Lung (tissue), 12 donors: ENCODE data around the gene AADACL4. TPM values are rescaled to one million over a fixed set of nuclear protein-coding genes. Genes with fewer than 3 reads are reported as not detected.

Experiments used
- ATAC-seq: fragments of 200-7000 bp; cut with Tn5 transposase; one replicate; pipeline ENCODE4 v1.9.1; 2020; ENCODE audit warnings: moderate number of reproducible peaks; ENCODE audit not compliant: insufficient read depth, low FRiP score
- DNase-seq, 3 donors: peaks; one replicate each; pipeline ENCODE4 v3.0.0-alpha.2; 2013 to 2017
- H3K27ac ChIP-seq, 2 donors: one replicate each; pipeline ENCODE4 v1.5.1; 2013; ENCODE audit warnings: mild to moderate bottlenecking in 2 of 2, moderate library complexity in 2 of 2, control low read depth in 1 of 2, inconsistent platforms in 1 of 2, low read depth in 1 of 2, low read length in 1 of 2
- H3K27me3 ChIP-seq, 3 donors: one replicate each; pipeline ENCODE4 v1.5.1; 2013; ENCODE audit warnings: low read length in 2 of 3; ENCODE audit not compliant: control insufficient read depth in 3 of 3, insufficient read depth in 3 of 3
- H3K36me3 ChIP-seq, 4 donors: one replicate each; pipeline ENCODE4 v1.5.1; 2013; ENCODE audit warnings: low read length in 4 of 4, mild to moderate bottlenecking in 1 of 4, moderate library complexity in 1 of 4; ENCODE audit not compliant: control insufficient read depth in 4 of 4, insufficient read depth in 4 of 4
- H3K4me1 ChIP-seq, 5 donors: one replicate each; pipeline ENCODE4 v1.5.1; 2013; ENCODE audit warnings: low read length in 5 of 5, mild to moderate bottlenecking in 2 of 5, moderate library complexity in 1 of 5; ENCODE audit not compliant: control insufficient read depth in 5 of 5, insufficient read depth in 5 of 5
- H3K4me3 ChIP-seq: one replicate; pipeline ENCODE4 v1.5.1; 2013; ENCODE audit warnings: mild to moderate bottlenecking, control low read depth, moderate library complexity
- H3K9ac ChIP-seq, 2 donors: one replicate each; pipeline ENCODE4 v1.5.1; 2013; ENCODE audit warnings: low read length in 2 of 2, control low read depth in 1 of 2; ENCODE audit not compliant: insufficient read depth in 1 of 2
- H3K9me3 ChIP-seq, 4 donors: one replicate each; pipeline ENCODE4 v1.5.1; 2013; ENCODE audit warnings: low read length in 3 of 4, mild to moderate bottlenecking in 1 of 4, moderate library complexity in 1 of 4; ENCODE audit not compliant: control insufficient read depth in 4 of 4, insufficient read depth in 3 of 4
- CTCF ChIP-seq: IDR thresholded peaks from 2 replicates; pipeline ENCODE4 v1.5.1; 2012; ENCODE audit warnings: mild to moderate bottlenecking; ENCODE audit errors: control extremely low read depth, extremely low read depth
- WGBS, 2 donors: extraction: QIAGEN DNeasy Blood & Tissue Kit; methylation state at CpG; one replicate each; pipeline ENCODE4 v1.1.7; 2013; 5-methylcytosine and 5-hydroxymethylcytosine counted together
- polyA plus RNA-seq, 2 donors: library from polyadenylated mRNA; stranded (reverse); fragments of 200-250 nt; gene quantifications; one replicate each; pipeline ENCODE4 v1.2.1, GENCODE V29; 2013
- total RNA-seq, 2 donors: library from RNA; depleted of rRNA in 1 of 2; stranded (reverse); fragments of >200 nt in 1 of 2; gene quantifications; one replicate each; pipeline ENCODE4 v1.2.1, GENCODE V29; 2014 to 2021
- donor health status: control.
- donor health status: control.
- donor health status: Bipolar disorder and iron deficiency.
- donor health status: healthy.
- donor health status: DM: yes; HTN: yes; CAD: no.

Gene AADACL4
- total and polyA plus RNA-seq, 4 donors = not detected

DNA sequence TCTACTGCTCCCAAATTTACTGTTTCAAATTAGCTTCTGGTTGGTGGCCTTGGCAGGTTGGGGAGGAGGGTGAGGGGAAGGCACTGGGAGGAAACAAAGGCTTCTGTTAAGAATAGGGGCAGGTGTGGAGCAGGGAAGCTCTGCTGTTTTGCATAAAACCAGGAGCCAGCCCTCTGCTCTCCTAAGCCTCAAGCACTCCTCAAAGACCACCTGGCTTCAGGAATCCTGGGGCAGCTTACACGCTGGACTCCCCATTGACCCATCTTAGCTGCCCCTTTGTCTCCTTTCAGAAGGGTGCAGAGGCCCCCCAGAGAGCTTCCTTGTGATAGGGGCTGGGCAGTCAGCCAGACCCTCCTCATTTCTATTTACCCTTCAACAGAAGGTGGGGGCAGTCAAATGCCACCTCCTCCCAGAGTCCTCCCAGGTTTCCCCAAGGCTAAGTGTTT, 14.4 kb upstream of the AADACL4 start:
- Histone ChIP-seq H3K9ac (no peak overlapping the region), H3K36me3 (no peaks in the 10 kb centered on the region), H3K27me3 (no peaks in the 10 kb centered on the region), H3K4me1 (peaks cover 0 to 3% (median 0%) of the 10 kb centered on the region in 5 donors), H3K9me3 (no peaks in the 10 kb centered on the region), H3K4me3 (no peak overlapping the region), H3K27ac (no peak overlapping the region)
- no peak for DNase-seq
- no peak for ATAC-seq
- TF ChIP-seq CTCF = no peak
- 77 to 85% methylated on average over 1 of the region's 1 CpG for WGBS, 2 donors

DNA sequence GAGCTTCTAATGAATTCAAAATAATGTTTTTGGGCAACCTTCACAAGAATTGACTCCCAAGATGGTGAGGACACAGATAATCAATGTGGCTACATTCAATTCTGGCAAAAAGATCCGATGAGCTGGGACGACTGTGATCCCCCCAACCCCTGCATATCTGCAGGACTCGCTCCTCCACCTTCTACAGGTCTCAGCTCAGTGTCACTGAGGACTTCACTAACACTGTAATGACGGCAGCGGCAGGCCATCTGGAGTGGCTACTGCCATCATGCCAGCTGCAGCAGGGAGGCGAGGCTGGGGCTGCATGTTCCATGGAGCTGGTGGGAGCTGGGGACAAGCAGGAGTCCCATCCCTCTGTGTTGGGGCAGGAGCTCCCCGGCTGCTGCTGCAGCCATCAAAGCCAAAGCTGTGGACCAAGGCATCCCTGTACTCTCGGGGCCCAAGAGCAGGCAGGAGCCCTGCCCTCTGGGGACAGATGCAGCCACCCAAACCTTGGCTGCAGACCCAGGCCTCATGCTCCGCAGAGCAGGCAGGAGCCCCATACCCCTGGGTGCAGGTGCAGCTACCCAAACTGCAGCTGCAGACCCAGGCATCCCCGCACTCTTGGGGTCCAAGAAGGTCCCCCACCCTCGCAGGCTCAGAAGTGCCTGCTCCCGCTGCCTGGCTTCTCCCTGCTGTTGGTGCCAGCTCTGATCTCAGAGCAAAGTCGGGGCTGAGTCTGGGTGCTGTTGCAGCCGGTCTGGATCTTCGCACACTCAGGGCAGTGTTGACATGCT, 13.7 kb upstream of the AADACL4 start:
- Histone ChIP-seq H3K36me3 (no peaks in the 10 kb centered on the region), H3K9me3 (no peaks in the 10 kb centered on the region), H3K4me1 (peaks cover 0 to 3% (median 0%) of the 10 kb centered on the region in 5 donors), H3K4me3 (no peak overlapping the region), H3K27me3 (no peaks in the 10 kb centered on the region), H3K27ac (no peak overlapping the region), H3K9ac (no peak overlapping the region)
- DNase-seq (no peak), ATAC-seq (no peak)
- no peak for TF ChIP-seq CTCF
- WGBS, 2 donors = 90% methylated on average over 15 of the region's 15 CpGs

GRCh38 chr1:12630946-12631530, 12.8 kb upstream of the AADACL4 start:
- no peaks in the 10 kb centered on the region for H3K36me3 ChIP-seq
- H3K4me1 ChIP-seq = peaks cover 0 to 3% (median 0%) of the 10 kb centered on the region in 5 donors
- no peak overlapping the region for H3K9ac ChIP-seq
- no peak for TF ChIP-seq CTCF
- 50 to 74% methylated on average over 6 of the region's 6 CpGs for WGBS, 2 donors
- ATAC-seq (no peak), DNase-seq (no peak)
- no peaks in the 10 kb centered on the region for H3K9me3 ChIP-seq
- H3K4me3 ChIP-seq = no peak overlapping the region
- no peaks in the 10 kb centered on the region for H3K27me3 ChIP-seq
- H3K27ac ChIP-seq = no peak overlapping the region
